ENCODE measurements around the gene TBC1D5. TPM values are rescaled to one million over a fixed set of nuclear protein-coding genes. Genes with fewer than 3 reads are reported as not detected.

TBC1D5 gene
- total RNA-seq, 2 experiments from 2014 or later: 46.3 to 47.8 TPM

DNA sequence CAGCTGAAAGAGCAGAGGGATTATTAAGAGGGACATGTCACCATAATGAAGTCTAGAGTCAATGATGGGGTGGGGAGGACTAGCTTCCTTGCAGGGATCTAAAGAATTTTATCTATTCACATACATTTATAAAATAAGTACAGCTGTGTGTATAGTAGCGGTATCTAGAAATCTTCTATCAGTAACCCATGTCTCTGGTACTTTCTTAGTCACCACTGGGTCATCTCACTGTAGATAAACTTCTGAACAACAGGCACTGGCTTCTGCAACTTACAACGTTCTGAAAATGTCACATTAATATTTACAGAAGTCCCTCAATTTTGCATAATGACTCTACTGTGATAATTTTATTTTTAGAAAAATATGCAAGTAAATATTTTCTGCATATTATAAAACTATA, 401.7 kb downstream of the TBC1D5 start:
- Mint-ChIP-seq H3K36me3 (ENCODE audit: low read depth) (peaks cover 1% of the 10 kb centered on the region), H3K4me1 (ENCODE audit: low read depth) (no peaks in the 10 kb centered on the region), H3K4me3 (no peak overlapping the region), H3K27me3 (no peaks in the 10 kb centered on the region), H3K27ac (no peak overlapping the region), H3K9me3 (no peaks in the 10 kb centered on the region)
- ChIA-PET POLR2A (no interaction called here), CTCF (no interaction called here)
- ATAC-seq: no peak
- no peak for DNase-seq
- TF ChIP-seq, protein P1, sequence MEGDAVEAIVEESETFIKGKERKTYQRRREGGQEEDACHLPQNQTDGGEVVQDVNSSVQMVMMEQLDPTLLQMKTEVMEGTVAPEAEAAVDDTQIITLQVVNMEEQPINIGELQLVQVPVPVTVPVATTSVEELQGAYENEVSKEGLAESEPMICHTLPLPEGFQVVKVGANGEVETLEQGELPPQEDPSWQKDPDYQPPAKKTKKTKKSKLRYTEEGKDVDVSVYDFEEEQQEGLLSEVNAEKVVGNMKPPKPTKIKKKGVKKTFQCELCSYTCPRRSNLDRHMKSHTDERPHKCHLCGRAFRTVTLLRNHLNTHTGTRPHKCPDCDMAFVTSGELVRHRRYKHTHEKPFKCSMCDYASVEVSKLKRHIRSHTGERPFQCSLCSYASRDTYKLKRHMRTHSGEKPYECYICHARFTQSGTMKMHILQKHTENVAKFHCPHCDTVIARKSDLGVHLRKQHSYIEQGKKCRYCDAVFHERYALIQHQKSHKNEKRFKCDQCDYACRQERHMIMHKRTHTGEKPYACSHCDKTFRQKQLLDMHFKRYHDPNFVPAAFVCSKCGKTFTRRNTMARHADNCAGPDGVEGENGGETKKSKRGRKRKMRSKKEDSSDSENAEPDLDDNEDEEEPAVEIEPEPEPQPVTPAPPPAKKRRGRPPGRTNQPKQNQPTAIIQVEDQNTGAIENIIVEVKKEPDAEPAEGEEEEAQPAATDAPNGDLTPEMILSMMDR (IDR thresholded peaks at IDR 0.05): no peak
- intact Hi-C loops (cut with micrococcal nuclease): no loop called here

DNA sequence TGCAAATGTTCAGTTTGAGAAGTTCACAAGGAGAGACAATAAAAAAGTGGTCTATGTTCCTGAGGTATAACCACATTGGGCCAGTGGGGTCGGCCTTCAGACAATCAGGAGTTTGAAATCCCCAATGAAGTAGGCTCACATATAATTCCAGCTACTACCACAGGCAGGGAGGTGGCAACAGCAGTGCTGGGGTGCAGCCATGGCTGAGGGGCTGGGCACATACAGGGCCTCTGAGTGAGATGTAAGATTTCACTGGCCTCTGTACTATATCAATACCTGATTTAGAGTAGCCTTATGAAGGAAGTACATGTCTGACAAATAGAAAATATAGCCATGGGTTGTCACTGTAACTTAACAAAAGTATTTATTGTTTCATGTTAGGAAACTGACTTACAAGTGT, 402.2 kb downstream of the TBC1D5 start:
- intact Hi-C loops (cut with micrococcal nuclease): no loop called here
- DNase-seq: no peak
- Mint-ChIP-seq H3K27ac (no peak overlapping the region), H3K4me3 (no peak overlapping the region), H3K36me3 (ENCODE audit: low read depth) (peaks cover 1% of the 10 kb centered on the region), H3K27me3 (no peaks in the 10 kb centered on the region), H3K4me1 (ENCODE audit: low read depth) (no peaks in the 10 kb centered on the region), H3K9me3 (no peaks in the 10 kb centered on the region)
- ATAC-seq: no peak
- ChIA-PET POLR2A (no interaction called here), CTCF (no interaction called here)
- TF ChIP-seq, protein P1 (IDR thresholded peaks at IDR 0.05): no peak

DNA sequence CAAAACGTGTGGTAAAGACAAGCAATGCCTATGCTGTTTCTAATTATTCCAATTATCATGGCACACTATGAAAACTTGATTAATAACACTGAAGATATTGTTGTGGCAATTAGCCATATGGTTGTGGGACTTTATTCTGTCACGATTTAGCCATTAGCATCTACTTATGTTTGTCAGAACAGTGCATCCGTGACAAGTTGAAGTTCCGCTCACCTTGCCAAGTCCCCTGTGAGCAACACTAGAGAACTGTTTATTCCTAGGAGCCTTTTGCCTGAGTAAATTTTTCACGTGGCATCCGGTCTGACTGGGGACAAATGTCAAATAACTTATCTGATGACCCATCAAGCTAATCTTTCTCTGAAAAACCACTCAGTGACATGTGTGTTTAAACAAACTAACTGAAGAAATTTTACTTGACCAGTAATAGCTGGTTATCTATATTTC, 403.3 kb downstream of the TBC1D5 start:
- Mint-ChIP-seq H3K36me3 (ENCODE audit: low read depth) (peaks cover 1% of the 10 kb centered on the region), H3K4me3 (no peak overlapping the region), H3K9me3 (no peaks in the 10 kb centered on the region), H3K4me1 (ENCODE audit: low read depth) (no peaks in the 10 kb centered on the region), H3K27ac (no peak overlapping the region), H3K27me3 (no peaks in the 10 kb centered on the region)
- ATAC-seq (no peak), DNase-seq (no peak)
- ChIA-PET POLR2A (no interaction called here), CTCF (no interaction called here)
- TF ChIP-seq, protein P1 (IDR thresholded peaks at IDR 0.05): no peak
- intact Hi-C loops (cut with micrococcal nuclease): no loop called here

DNA sequence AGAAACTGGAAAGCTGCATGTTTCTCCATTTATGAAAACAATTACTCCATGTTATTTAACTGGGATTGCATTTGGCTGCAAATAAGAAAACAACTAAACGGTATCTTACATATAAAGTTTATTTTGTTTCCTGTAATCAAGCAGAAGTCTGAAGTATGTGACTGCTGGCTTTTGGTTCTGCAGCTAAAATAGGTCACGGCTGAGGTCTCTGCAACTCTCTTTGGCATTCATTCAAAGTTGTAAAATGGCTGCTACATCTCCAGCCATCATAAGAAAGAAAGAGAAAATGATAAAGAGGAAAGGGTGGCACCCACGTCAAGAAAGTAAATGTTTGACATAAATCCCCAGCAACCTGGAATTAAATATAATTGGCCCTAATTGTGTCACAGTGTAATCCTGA, 406.1 kb downstream of the TBC1D5 start:
- TF ChIP-seq, protein P1 (IDR thresholded peaks at IDR 0.05): no peak
- H3K4me1 Mint-ChIP-seq (ENCODE audit: low read depth): no peaks in the 10 kb centered on the region
- DNase-seq (no peak), ATAC-seq (no peak)
- POLR2A ChIA-PET: interaction anchor here (1.2 kb wide), 1 partner anchor 19 kb away, joined by 3 read pairs; no protein-coding TSS in a partner anchor
- CTCF ChIA-PET: interaction anchor here (0.8 kb wide), 1 partner anchor 727 kb away, joined by 3 read pairs; no protein-coding TSS in a partner anchor
- H3K27ac Mint-ChIP-seq: no peak overlapping the region
- H3K4me3 Mint-ChIP-seq: no peak overlapping the region
- no peaks in the 10 kb centered on the region for H3K27me3 Mint-ChIP-seq
- intact Hi-C loops (cut with micrococcal nuclease): no loop called here
- no peaks in the 10 kb centered on the region for H3K36me3 Mint-ChIP-seq (ENCODE audit: low read depth)
- H3K9me3 Mint-ChIP-seq: no peaks in the 10 kb centered on the region

DNA sequence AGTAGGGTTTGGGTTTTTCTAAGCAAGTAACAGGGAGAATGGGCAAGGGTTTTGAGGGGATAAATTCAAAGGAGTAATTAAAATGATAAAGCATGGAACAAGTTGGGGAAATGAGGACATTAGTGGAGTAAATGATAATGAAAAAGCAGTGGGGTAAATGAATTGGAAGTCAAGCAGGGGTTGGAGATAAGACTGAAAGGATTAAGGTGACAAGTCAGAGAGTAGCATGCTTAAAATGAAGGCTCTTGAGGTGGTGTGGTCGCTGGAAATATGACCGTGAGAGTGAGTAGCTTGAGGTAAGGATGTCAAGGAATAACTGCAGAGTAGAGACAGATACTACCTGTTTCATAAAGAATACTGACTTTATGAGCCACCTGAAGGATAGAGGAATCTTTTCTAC, 408.5 kb downstream of the TBC1D5 start:
- DNase-seq (no peak), ATAC-seq (no peak)
- Mint-ChIP-seq H3K4me1 (ENCODE audit: low read depth) (no peaks in the 10 kb centered on the region), H3K36me3 (ENCODE audit: low read depth) (no peaks in the 10 kb centered on the region), H3K9me3 (no peaks in the 10 kb centered on the region), H3K4me3 (no peak overlapping the region), H3K27me3 (no peaks in the 10 kb centered on the region), H3K27ac (no peak overlapping the region)
- ChIA-PET POLR2A (no interaction called here), CTCF (no interaction called here)
- TF ChIP-seq, protein P1 (IDR thresholded peaks at IDR 0.05): no peak
- intact Hi-C loops (cut with micrococcal nuclease): no loop called here
